Measurements from ENCODE around the gene PNMT.

DNA sequence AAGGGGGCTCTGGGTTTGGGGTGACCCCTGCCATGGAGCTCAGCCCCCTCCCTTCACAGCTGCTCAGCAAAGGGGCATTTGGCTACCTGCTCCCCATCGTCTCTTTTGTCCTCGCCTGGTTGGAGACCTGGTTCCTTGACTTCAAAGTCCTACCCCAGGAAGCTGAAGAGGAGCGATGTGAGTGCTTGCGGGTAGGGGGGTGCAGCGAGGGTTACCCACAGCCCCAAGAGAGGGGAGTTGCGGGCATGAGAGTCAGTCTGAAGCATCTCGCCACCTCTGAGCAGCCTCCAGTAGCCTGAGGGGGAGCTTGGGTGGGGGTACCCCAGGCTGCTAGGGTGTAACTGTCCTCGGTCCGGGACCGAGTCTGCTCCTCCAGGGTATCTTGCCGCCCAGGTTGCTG, 9.9 kb upstream of the PNMT start:
- TF ChIP-seq, protein P1, sequence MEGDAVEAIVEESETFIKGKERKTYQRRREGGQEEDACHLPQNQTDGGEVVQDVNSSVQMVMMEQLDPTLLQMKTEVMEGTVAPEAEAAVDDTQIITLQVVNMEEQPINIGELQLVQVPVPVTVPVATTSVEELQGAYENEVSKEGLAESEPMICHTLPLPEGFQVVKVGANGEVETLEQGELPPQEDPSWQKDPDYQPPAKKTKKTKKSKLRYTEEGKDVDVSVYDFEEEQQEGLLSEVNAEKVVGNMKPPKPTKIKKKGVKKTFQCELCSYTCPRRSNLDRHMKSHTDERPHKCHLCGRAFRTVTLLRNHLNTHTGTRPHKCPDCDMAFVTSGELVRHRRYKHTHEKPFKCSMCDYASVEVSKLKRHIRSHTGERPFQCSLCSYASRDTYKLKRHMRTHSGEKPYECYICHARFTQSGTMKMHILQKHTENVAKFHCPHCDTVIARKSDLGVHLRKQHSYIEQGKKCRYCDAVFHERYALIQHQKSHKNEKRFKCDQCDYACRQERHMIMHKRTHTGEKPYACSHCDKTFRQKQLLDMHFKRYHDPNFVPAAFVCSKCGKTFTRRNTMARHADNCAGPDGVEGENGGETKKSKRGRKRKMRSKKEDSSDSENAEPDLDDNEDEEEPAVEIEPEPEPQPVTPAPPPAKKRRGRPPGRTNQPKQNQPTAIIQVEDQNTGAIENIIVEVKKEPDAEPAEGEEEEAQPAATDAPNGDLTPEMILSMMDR (IDR thresholded peaks at IDR 0.05) = no peak
- no peak for TF ChIP-seq POLR2AphosphoS5 (IDR thresholded peaks at IDR 0.05)

Measured in stomach (tissue), 4 donors.